ENCODE measurements around the gene IFITM1. TPM values are rescaled to one million over a fixed set of nuclear protein-coding genes. Genes with fewer than 3 reads are reported as not detected.

Gene IFITM1
- total RNA-seq, 1 experiment from 2014 or later: 544 TPM

DNA sequence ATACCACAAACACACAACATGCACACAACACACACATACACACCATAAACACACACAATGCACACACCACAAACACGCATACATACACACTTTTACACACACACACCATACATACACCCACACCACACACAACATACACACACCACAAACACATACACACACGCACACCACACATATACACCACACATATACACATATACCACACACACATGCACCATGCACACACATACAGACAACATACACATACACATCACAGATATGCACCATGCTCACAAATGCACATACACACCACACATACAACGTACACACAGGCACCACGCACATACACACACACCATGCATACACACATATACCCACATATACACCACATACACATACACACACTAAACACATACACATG is 43.7 kb downstream of the IFITM1 start:
- ChIA-PET CTCF (interaction anchor here (1.8 kb wide), 1 partner anchor 107 kb away, joined by 11 read pairs; no protein-coding TSS in a partner anchor), POLR2A (no interaction called here)
- H3K4me3 Mint-ChIP-seq: no peak overlapping the region
- no peak for DNase-seq (ENCODE audit: low spot score)
- peaks cover 27% of the 10 kb centered on the region for H3K9me3 Mint-ChIP-seq
- H3K36me3 Mint-ChIP-seq: peaks cover 13% of the 10 kb centered on the region
- no peak for ATAC-seq
- peaks cover 23% of the 10 kb centered on the region for H3K4me1 Mint-ChIP-seq
- TF ChIP-seq ATF1 (CRISPR knock-in tag; IDR thresholded peaks at IDR 0.05) (no peak), TEAD1 (CRISPR knock-in tag; IDR thresholded peaks at IDR 0.05) (no peak), PRRX2 (CRISPR knock-in tag; IDR thresholded peaks at IDR 0.05) (no peak), JUN (CRISPR knock-in tag; IDR thresholded peaks at IDR 0.05) (no peak), E2F5 (CRISPR knock-in tag; IDR thresholded peaks at IDR 0.05) (no peak)
- no peak overlapping the region for H3K27ac Mint-ChIP-seq
- peaks cover 16% of the 10 kb centered on the region for H3K27me3 Mint-ChIP-seq (ENCODE audit: low read depth)

DNA sequence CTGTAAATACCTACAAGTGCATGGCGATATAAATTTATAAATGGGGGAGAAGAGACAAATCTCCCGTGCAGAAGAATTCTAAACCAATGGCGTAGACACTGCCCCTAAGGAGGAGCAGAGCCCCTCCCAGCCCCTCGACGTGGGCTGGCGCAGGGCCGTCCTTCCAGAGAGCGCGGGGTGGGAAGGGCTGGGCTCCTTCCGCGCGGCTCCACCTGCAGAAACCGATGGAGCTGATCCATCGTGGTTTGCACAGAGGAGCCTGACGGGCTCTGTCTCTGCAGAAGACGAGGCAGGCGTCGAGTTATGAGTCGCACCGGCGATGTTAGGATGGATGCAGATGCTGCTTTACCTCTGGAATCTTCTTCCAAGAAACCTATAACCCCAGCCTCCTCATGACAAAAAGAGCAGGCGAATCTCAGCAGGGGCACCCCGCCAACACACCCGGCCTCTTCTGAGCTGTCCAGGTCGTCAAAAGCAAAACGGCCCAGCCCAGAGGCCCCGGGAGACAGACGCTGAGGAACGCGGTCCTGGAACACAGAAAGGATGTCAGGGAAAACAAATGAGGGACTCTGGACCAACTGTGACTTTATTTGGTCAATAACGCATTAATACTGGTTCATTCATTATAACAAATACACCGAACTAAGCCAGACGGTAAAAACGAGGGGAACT is 44.4 kb downstream of the IFITM1 start:
- peaks cover 13% of the 10 kb centered on the region for H3K36me3 Mint-ChIP-seq
- POLR2A ChIA-PET: no interaction called here
- peaks cover 27% of the 10 kb centered on the region for H3K9me3 Mint-ChIP-seq
- CTCF ChIA-PET: interaction anchor here (0.6 to 1.8 kb wide), 3 partner anchors 53 to 107 kb away, joined by 3 to 11 read pairs (median 3); partner anchors contain the start of gene SIGIRR
- no peak overlapping the region for H3K4me3 Mint-ChIP-seq
- no peak for DNase-seq (ENCODE audit: low spot score)
- TF ChIP-seq, protein P1, sequence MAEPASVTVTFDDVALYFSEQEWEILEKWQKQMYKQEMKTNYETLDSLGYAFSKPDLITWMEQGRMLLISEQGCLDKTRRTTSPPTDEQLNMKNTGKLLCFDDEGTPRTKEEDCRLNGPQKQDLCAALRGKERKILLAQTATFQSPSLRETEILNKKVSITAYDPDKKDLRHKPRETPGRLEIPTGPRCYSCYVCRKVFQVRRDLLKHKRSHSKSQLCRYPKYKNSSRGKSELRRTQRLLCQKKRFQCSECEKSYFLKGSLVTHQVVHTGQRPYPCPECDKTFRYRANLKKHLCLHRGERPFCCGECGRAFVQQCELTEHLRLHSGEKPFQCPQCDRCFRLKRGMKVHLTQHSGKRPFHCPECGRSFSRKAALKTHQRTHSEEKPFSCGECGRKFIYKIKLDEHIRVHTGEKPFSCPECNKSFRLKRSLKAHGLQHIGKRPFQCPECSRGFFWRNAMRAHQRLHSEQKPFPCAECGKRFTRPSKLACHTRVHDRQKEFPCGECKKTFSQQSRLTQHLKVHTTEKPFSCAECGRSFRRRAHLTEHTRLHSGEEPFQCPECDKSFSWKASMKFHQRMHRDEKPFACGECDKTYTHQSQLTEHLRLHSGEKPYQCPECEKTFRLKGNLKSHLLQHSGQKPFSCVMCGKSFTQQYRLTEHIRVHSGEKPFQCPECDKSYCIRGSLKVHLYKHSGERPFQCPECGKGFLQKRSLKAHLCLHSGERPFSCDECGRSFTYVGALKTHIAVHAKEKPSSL (CRISPR knock-in tag; conservative IDR thresholded peaks at IDR 0.05): no peak
- TF ChIP-seq ZNF396 (CRISPR knock-in tag; IDR thresholded peaks at IDR 0.05; ENCODE audit: borderline replicate concordance) (no peak), NFATC4 (CRISPR knock-in tag; IDR thresholded peaks at IDR 0.05) (no peak), SP1 (CRISPR knock-in tag; conservative IDR thresholded peaks at IDR 0.05) (no peak), IRF2 (CRISPR knock-in tag; IDR thresholded peaks at IDR 0.05; ENCODE audit: borderline replicate concordance, low read depth) (no peak), NR1H2 (CRISPR knock-in tag; IDR thresholded peaks at IDR 0.05) (no peak), FOXK1 (CRISPR knock-in tag; IDR thresholded peaks at IDR 0.05) (no peak), ESRRA (CRISPR knock-in tag; IDR thresholded peaks at IDR 0.05; ENCODE audit: borderline replicate concordance) (no peak), ZNF532 (CRISPR knock-in tag; IDR thresholded peaks at IDR 0.05; ENCODE audit: borderline replicate concordance) (no peak), PRDM15 (CRISPR knock-in tag; IDR thresholded peaks at IDR 0.05) (no peak), USF1 (CRISPR knock-in tag; IDR thresholded peaks at IDR 0.05) (no peak), MXD4 (CRISPR knock-in tag; IDR thresholded peaks at IDR 0.05; ENCODE audit: borderline replicate concordance) (no peak), AFF4 (CRISPR knock-in tag; IDR thresholded peaks at IDR 0.05; ENCODE audit: borderline replicate concordance) (no peak), CBFB (CRISPR knock-in tag; IDR thresholded peaks at IDR 0.05; ENCODE audit: low read depth) (no peak)
- ATAC-seq: no peak
- H3K27me3 Mint-ChIP-seq (ENCODE audit: low read depth): peaks cover 16% of the 10 kb centered on the region
- peaks cover 16% of the 10 kb centered on the region for H3K4me1 Mint-ChIP-seq
- H3K27ac Mint-ChIP-seq: no peak overlapping the region
